GM10266 (cell line): Measurements from ENCODE around the gene B4GALNT3.

Source experiments
- DNase-seq: peaks from one replicate; pipeline ENCODE4 v3.0.0; 2012; ENCODE audit errors: extremely low spot score
- CTCF ChIP-seq: IDR thresholded peaks from 2 replicates; pipeline ENCODE4 v1.5.1; 2012; ENCODE audit warnings: mild to moderate bottlenecking, low read depth; ENCODE audit not compliant: control insufficient read depth, insufficient read depth; ENCODE audit errors: missing control alignments

Gene B4GALNT3

GRCh38 chr12:460261-461230 is 807 bp downstream of the B4GALNT3 start:
- DNase-seq, result peak; percentile 77
- TF ChIP-seq CTCF, result no peak

GRCh38 chr12:461425-461824 is 1.7 kb downstream of the B4GALNT3 start:
- TF ChIP-seq CTCF, result no peak
- DNase-seq, result no peak

- TF ChIP-seq CTCF, result no peak
- no peak for DNase-seq
Measured at GRCh38 chr12:462936-463705, 3.4 kb downstream of the B4GALNT3 start.

- DNase-seq, result no peak
- no peak for TF ChIP-seq CTCF
Measured at GRCh38 chr12:464484-465267, 4.9 kb downstream of the B4GALNT3 start.

- DNase-seq, result no peak
- no peak for TF ChIP-seq CTCF
Measured at GRCh38 chr12:466039-466438, 6.3 kb downstream of the B4GALNT3 start.

- DNase-seq, result no peak
- TF ChIP-seq CTCF, result no peak
Measured at GRCh38 chr12:466762-467161, 7.0 kb downstream of the B4GALNT3 start.
